Neural progenitor cell (in vitro differentiated cells): Measurements from ENCODE around the gene SPDYE6. TPM values are rescaled to one million over a fixed set of nuclear protein-coding genes. Genes with fewer than 3 reads are reported as not detected.
A peak's percentile ranks its signal among the peaks of the same experiment; 100 is the strongest.
"Not testable (repeated sequence)": the region's sequence is repeated elsewhere in the genome, so short reads cannot be mapped to it uniquely, and the experiment has no call there.

ENCODE experiments used
- DNase-seq: peaks from one replicate; pipeline ENCODE4 v3.0.0-alpha.2; 2016; ENCODE audit warnings: low spot score
- H2AFZ ChIP-seq: fragments of 200-600 bp; sonication (generic); replicated peaks from 2 replicates; pipeline ENCODE4 v1.6.1; 2016; ENCODE audit warnings: antibody characterized with exemption
- H3F3A ChIP-seq: fragments of 200-600 bp; sonication (generic); 2 replicates; pipeline ENCODE4 v1.6.1; 2016; ENCODE audit warnings: antibody characterized with exemption, low read depth
- H3K27ac ChIP-seq: fragments of 200-600 bp; sonication (generic); 2 replicates; pipeline ENCODE4 v1.5.1; 2016; ENCODE audit warnings: mild to moderate bottlenecking
- H3K27me3 ChIP-seq: fragments of 200-600 bp; sonication (generic); 2 replicates; pipeline ENCODE4 v1.6.1; 2016; ENCODE audit warnings: mild to moderate bottlenecking, moderate library complexity
- H3K36me3 ChIP-seq: fragments of 200-600 bp; sonication (generic); 2 replicates; pipeline ENCODE4 v1.5.1; 2016
- H3K4me1 ChIP-seq: fragments of 200-600 bp; sonication (generic); 2 replicates; pipeline ENCODE4 v1.6.1; 2016; ENCODE audit warnings: mixed run types
- H3K4me2 ChIP-seq: fragments of 200-600 bp; sonication (generic); 2 replicates; pipeline ENCODE4 v1.6.1; 2016
- H3K4me3 ChIP-seq: fragments of 200-600 bp; sonication (generic); 2 replicates; pipeline ENCODE4 v1.5.1; 2016
- H3K79me2 ChIP-seq: fragments of 200-600 bp; sonication (generic); 2 replicates; pipeline ENCODE4 v1.6.1; 2016; ENCODE audit warnings: low read depth
- H3K9ac ChIP-seq: fragments of 200-600 bp; sonication (generic); 2 replicates; pipeline ENCODE4 v1.6.1; 2016
- H3K9me3 ChIP-seq: fragments of 200-600 bp; sonication (generic); 2 replicates; pipeline ENCODE4 v1.5.1; 2016; ENCODE audit warnings: low read depth
- H4K20me1 ChIP-seq: fragments of 200-600 bp; sonication (generic); 2 replicates; pipeline ENCODE4 v1.6.1; 2016; ENCODE audit warnings: low read depth
- H3K27ac Mint-ChIP-seq: 3 replicates; pipeline ENCODE4 v1.8.0; 2021; ENCODE audit warnings: mixed read lengths
- H3K27me3 Mint-ChIP-seq: 2 replicates; pipeline ENCODE4 v1.8.0; 2022; ENCODE audit warnings: low read depth, mild to moderate bottlenecking, inconsistent platforms, moderate library complexity, mixed read lengths; ENCODE audit not compliant: insufficient read depth
- H3K36me3 Mint-ChIP-seq: 3 replicates; pipeline ENCODE4 v1.8.0; 2021; ENCODE audit warnings: mixed read lengths
- H3K4me1 Mint-ChIP-seq: 3 replicates; pipeline ENCODE4 v1.8.0; 2021; ENCODE audit warnings: mixed read lengths
- H3K4me3 Mint-ChIP-seq: 3 replicates; pipeline ENCODE4 v1.8.0; 2021; ENCODE audit warnings: mild to moderate bottlenecking, moderate library complexity, mixed read lengths
- H3K9me3 Mint-ChIP-seq: 3 replicates; pipeline ENCODE4 v1.8.0; 2020; ENCODE audit warnings: mixed read lengths
- total RNA-seq: library from RNA; depleted of rRNA; stranded (reverse); fragments of >200 nt; gene quantifications from 2 replicates; pipeline ENCODE4 v1.2.3, GENCODE V29; 2015; ENCODE audit warnings: low replicate concordance
- TF ChIP-seq, protein P1 (sequence below): fragments of 200-600 bp; sonication (generic); IDR thresholded peaks from 2 replicates; pipeline ENCODE4 v1.5.1; 2017; ENCODE audit warnings: antibody characterized with exemption, mild to moderate bottlenecking

The SPDYE6 gene
- total RNA-seq, 1 donor from 2014 or later = not detected

DNA sequence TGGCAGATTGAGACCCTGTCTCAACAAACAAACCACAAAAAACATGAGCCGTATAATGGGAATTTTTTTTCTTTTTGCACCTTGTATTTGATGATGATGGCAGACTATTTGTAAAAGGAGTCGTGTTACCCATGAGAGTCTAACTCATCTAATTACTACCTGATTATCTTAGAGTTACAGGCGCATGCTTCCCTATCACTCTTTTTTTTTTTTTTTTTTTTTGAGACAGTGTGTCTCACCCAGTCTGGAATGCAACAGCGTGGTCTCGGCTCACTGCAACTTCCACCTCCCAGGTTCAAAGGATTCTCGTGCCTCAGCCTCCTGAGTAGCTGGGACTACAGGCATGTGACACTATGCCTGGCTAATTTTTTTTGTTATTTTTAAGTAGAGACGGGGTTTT, 9.1 kb upstream of the SPDYE6 start:
- H3K27me3 Mint-ChIP-seq, H3K9ac ChIP-seq, H2AFZ ChIP-seq, H3K4me1 Mint-ChIP-seq, H3K4me1 ChIP-seq, H3K27ac Mint-ChIP-seq, H3K36me3 ChIP-seq, H3K9me3 Mint-ChIP-seq, H4K20me1 ChIP-seq, DNase-seq, H3F3A ChIP-seq, H3K27ac ChIP-seq, H3K9me3 ChIP-seq, H3K27me3 ChIP-seq: not testable (repeated sequence)
- Histone ChIP-seq H3K79me2 (peaks cover 28% of the 10 kb centered on the region), H3K4me2 (peak overlapping the region; percentile 67), H3K4me3 (peak overlapping the region; percentile 20)
- peaks cover 16% of the 10 kb centered on the region for H3K36me3 Mint-ChIP-seq
- H3K4me3 Mint-ChIP-seq = peak overlapping the region; percentile 54

DNA sequence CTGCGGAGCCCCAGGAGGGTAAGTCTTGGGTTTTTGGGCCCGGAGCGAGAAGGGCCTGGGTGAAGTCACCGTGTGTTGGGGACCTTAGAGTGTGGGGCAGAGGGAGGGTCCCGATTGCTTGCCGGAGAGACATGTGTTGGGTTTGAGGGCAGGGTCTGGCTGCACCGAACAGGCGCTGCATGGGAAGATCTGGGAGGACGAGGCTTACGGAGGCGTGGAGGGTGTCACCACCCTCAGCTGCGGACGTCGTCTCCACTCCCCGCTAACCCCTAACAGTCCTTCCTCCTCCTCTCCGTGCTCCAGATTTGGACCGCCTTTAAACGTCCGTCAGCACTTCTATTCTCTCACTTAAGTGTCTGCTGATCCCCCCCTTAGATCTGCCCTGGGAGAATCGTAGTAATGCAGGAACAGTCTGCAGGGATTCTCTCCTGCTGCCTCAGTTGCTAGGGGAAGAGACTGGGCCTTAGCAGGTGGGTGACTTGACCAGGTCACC, 8.2 kb upstream of the SPDYE6 start:
- H3K9ac ChIP-seq = peak overlapping the region; percentile 85
- H3K27ac Mint-ChIP-seq = peak overlapping the region; percentile 69
- H3F3A ChIP-seq, H3K36me3 ChIP-seq, H2AFZ ChIP-seq, H3K9me3 Mint-ChIP-seq, H3K9me3 ChIP-seq, H4K20me1 ChIP-seq, H3K27me3 Mint-ChIP-seq, H3K4me1 ChIP-seq, H3K27me3 ChIP-seq, H3K4me1 Mint-ChIP-seq, H3K27ac ChIP-seq: not testable (repeated sequence)
- peak; percentile 1 for DNase-seq
- peaks cover 20% of the 10 kb centered on the region for H3K79me2 ChIP-seq
- peak overlapping the region; percentile 88 for H3K4me2 ChIP-seq
- H3K36me3 Mint-ChIP-seq = peaks cover 10% of the 10 kb centered on the region
- H3K4me3 ChIP-seq = peak overlapping the region; percentile 86
- H3K4me3 Mint-ChIP-seq = peak overlapping the region; percentile 94

DNA sequence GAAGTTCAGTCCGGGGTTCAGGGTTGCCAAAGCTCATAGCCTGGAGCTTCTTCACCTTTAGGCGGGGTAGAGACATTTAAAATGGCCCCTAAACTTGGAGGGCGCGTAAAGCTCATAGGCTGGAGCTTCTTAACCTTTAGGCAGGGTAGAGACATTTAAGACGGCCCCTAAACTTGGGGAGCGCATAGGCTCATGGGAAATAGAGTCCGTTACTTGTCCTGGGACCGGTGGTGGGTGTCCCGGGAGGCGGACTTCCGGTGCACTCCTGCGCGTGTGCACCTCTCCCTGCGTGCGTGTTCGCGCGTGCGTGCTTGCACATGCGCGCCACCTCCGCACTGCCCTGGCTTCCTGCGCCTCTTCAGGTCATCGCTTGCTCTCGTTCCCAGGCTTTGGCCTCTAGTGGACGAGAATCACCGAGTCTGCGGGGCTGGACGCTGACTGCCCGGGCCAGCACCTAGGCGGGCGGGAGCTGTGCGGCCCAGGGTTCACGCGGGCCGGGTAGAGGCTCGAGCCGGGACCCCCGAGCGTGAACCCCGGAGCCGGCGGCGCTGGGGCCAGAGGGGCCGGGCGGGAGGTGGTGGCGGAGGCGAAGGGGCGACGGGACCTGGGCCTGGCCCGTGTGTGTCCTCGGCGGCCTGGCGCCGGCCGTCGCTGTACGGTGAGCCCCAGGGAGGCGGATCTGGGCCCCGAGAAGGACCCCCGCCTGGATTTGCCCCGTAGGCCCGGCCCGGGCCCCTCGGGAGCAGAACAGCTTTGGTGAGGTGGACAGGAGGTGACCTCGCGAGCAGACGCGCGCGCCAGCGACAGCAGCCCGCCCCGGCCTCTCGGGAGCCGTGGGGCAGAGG, 7.5 kb upstream of the SPDYE6 start:
- not testable (repeated sequence) for H2AFZ ChIP-seq, H3F3A ChIP-seq, H3K27me3 Mint-ChIP-seq, H3K36me3 ChIP-seq, H4K20me1 ChIP-seq, H3K4me1 Mint-ChIP-seq, H3K27me3 ChIP-seq, H3K9me3 ChIP-seq, H3K9me3 Mint-ChIP-seq, H3K4me1 ChIP-seq
- H3K9ac ChIP-seq = peak overlapping the region; percentile 85
- peak; percentile 97 for DNase-seq
- H3K79me2 ChIP-seq = peaks cover 20% of the 10 kb centered on the region
- peak overlapping the region; percentile 88 for H3K4me2 ChIP-seq
- peak overlapping the region; percentile 90 for H3K27ac Mint-ChIP-seq
- H3K4me3 Mint-ChIP-seq = peak overlapping the region; percentile 94
- TF ChIP-seq, protein P1, sequence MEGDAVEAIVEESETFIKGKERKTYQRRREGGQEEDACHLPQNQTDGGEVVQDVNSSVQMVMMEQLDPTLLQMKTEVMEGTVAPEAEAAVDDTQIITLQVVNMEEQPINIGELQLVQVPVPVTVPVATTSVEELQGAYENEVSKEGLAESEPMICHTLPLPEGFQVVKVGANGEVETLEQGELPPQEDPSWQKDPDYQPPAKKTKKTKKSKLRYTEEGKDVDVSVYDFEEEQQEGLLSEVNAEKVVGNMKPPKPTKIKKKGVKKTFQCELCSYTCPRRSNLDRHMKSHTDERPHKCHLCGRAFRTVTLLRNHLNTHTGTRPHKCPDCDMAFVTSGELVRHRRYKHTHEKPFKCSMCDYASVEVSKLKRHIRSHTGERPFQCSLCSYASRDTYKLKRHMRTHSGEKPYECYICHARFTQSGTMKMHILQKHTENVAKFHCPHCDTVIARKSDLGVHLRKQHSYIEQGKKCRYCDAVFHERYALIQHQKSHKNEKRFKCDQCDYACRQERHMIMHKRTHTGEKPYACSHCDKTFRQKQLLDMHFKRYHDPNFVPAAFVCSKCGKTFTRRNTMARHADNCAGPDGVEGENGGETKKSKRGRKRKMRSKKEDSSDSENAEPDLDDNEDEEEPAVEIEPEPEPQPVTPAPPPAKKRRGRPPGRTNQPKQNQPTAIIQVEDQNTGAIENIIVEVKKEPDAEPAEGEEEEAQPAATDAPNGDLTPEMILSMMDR = peak; percentile 40
- peak overlapping the region; percentile 86 for H3K4me3 ChIP-seq
- peak overlapping the region; percentile 81 for H3K27ac ChIP-seq
- peaks cover 10% of the 10 kb centered on the region for H3K36me3 Mint-ChIP-seq

DNA sequence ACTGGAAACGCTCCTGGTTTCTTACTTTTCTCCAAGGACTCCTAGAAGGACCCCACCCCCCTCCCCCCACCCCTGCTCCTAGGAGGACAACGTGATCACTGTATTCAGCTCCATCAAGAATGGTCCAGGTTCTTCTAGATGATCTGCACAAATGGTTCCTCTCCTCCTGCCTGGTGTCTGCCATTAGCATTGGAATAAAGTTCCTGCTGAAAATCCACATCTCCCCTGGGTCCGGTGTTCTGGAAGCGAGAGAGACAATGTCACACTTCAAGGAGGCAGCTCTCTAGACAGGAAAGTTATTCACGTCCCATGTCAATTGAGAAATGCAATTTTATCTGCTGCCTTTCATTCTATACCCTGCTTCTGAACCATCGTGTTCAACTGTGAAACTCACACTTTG, 9.3 kb downstream of the SPDYE6 start:
- not testable (repeated sequence) for H2AFZ ChIP-seq, H3K27ac ChIP-seq, H3K9ac ChIP-seq, H3K36me3 Mint-ChIP-seq, H3K27me3 ChIP-seq, H3K4me1 ChIP-seq, H3K79me2 ChIP-seq, H3F3A ChIP-seq, H3K9me3 ChIP-seq, H3K4me3 ChIP-seq, H3K4me2 ChIP-seq, DNase-seq, H3K36me3 ChIP-seq, H3K4me3 Mint-ChIP-seq, H3K4me1 Mint-ChIP-seq, H3K27ac Mint-ChIP-seq, H3K9me3 Mint-ChIP-seq, H4K20me1 ChIP-seq, H3K27me3 Mint-ChIP-seq

DNA sequence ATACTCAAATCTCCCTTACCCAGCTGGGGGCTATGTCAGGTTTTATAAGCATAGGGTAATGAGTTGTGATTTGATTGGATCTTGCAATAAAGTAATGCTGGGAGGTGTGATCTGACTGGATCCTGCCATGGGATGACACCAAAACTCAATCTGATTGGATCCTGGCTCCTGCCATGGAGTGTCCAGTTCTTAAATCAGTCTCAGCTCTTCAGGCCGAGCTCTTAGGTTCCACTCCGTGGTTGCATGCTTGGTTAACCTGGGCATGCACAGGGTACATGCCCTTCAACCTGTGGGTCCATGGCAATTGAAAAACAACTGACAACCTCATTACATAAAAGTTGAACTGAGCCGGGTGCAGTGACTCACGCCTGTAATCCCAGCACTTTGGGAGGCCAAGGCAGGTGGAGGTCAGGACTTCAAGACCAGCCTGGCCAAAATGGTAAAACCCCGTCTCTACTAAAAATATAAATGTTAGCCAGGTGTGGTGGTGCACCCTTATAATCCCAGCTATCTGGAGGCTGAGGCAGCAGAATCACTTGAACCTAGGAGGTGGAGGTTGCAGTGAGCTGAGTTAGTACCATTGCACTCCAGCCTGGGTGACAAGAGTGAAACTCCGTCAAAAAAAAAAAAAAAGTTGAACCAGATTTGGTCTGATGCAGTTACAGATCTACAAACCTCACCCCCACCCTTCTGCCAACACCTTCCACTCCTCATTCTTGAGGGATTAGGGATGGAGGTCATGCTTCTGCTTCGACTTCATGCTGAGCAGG, 15.5 kb downstream of the SPDYE6 start:
- H3K27ac Mint-ChIP-seq, H3F3A ChIP-seq, H2AFZ ChIP-seq, H3K4me3 Mint-ChIP-seq, H3K4me1 ChIP-seq, H3K9ac ChIP-seq, H3K27me3 ChIP-seq, DNase-seq, H4K20me1 ChIP-seq, H3K4me1 Mint-ChIP-seq, H3K36me3 Mint-ChIP-seq, H3K27ac ChIP-seq, H3K9me3 ChIP-seq, H3K79me2 ChIP-seq, H3K4me2 ChIP-seq, H3K9me3 Mint-ChIP-seq, H3K36me3 ChIP-seq, H3K27me3 Mint-ChIP-seq, H3K4me3 ChIP-seq: not testable (repeated sequence)

DNA sequence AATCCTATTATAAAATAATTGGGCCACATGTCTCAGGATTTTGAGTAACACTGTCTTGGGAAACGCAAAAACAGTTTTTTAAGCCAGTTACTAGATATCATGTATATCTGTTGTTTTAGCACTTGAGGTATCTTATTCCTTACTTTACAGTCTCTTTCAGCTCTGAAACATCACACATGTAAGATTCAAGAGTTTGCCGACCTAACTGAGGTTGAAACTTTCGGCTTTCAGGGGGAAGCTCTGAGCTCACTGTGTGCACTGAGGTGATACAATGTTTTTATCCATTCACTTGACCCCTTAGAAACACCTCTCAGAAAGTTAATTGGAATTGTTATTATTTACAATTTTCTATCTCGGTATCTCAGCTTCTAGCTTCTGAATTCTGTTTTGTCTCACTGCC, 18.8 kb downstream of the SPDYE6 start:
- not testable (repeated sequence) for H2AFZ ChIP-seq, H3K9me3 Mint-ChIP-seq, H3K4me2 ChIP-seq, H3K27me3 Mint-ChIP-seq, H3F3A ChIP-seq, H3K27ac ChIP-seq, H4K20me1 ChIP-seq, H3K4me3 Mint-ChIP-seq, H3K4me1 ChIP-seq, H3K27me3 ChIP-seq, H3K4me1 Mint-ChIP-seq, H3K79me2 ChIP-seq, DNase-seq, H3K4me3 ChIP-seq, H3K9ac ChIP-seq, H3K36me3 Mint-ChIP-seq, H3K27ac Mint-ChIP-seq, H3K9me3 ChIP-seq, H3K36me3 ChIP-seq

DNA sequence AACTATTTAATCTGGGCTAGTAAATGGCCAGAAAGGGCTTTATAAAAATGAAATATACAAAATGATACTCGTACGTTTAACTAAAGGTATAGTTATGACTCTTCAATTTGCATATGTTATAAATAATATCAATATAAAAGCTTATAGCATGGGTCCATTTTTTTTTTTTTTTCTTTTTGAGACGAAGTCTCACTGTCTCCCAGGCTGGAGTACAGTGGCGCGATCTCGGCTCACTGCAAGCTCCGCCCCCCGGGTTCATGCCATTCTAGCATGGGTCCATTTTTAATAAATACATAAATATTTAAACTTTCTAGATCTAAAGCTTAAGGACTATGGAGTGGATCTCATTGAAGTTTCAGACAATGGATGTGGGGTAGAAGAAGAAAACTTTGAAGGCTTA, 19.2 kb downstream of the SPDYE6 start:
- H3K27me3 ChIP-seq, H3K36me3 ChIP-seq, H3K9ac ChIP-seq, H3K4me2 ChIP-seq, H3K9me3 ChIP-seq, H3K4me3 ChIP-seq, H3K27me3 Mint-ChIP-seq, H3K4me1 Mint-ChIP-seq, H3K27ac ChIP-seq, H3K4me1 ChIP-seq, H3K36me3 Mint-ChIP-seq, H3F3A ChIP-seq, H3K79me2 ChIP-seq, H3K27ac Mint-ChIP-seq, H4K20me1 ChIP-seq, H3K4me3 Mint-ChIP-seq, DNase-seq, H3K9me3 Mint-ChIP-seq, H2AFZ ChIP-seq: not testable (repeated sequence)
